ENCODE results near the gene SAMD4A. TPM values are rescaled to one million over a fixed set of nuclear protein-coding genes. Genes with fewer than 3 reads are reported as not detected.

Gene SAMD4A
- total RNA-seq, 1 donor from 2014 or later = 52.2 TPM

- Histone ChIP-seq H3K4me1 (ENCODE audit: control insufficient read depth in 3 of 3, insufficient read depth in 3 of 3, low read length in 3 of 3) (peaks cover 49 to 52% (median 52%) of the 10 kb centered on the region in 3 donors), H3K9me3 (ENCODE audit: control insufficient read depth in 3 of 3, low read length in 3 of 3) (no peaks in the 10 kb centered on the region), H3K36me3 (ENCODE audit: control insufficient read depth in 3 of 3, insufficient read depth in 3 of 3, low read length in 3 of 3) (peaks cover 44 to 57% (median 54%) of the 10 kb centered on the region in 3 donors), H3K9ac (ENCODE audit: low read depth in 1 of 3, low read length in 3 of 3) (peak overlapping the region; percentile 75 to 97 (median 91)), H3K27me3 (ENCODE audit: control insufficient read depth in 3 of 3, insufficient read depth in 3 of 3, low read length in 3 of 3) (no peaks in the 10 kb centered on the region), H3K4me3 (ENCODE audit: low read length in 3 of 3) (peak overlapping the region in 2 of 3 donors; percentile 63 to 80), H3K27ac (ENCODE audit: low read depth, low read length) (peak overlapping the region; percentile 98)
These were observed 218.3 kb downstream of the SAMD4A start for GRCh38 chr14:54785136-54785777.

DNA sequence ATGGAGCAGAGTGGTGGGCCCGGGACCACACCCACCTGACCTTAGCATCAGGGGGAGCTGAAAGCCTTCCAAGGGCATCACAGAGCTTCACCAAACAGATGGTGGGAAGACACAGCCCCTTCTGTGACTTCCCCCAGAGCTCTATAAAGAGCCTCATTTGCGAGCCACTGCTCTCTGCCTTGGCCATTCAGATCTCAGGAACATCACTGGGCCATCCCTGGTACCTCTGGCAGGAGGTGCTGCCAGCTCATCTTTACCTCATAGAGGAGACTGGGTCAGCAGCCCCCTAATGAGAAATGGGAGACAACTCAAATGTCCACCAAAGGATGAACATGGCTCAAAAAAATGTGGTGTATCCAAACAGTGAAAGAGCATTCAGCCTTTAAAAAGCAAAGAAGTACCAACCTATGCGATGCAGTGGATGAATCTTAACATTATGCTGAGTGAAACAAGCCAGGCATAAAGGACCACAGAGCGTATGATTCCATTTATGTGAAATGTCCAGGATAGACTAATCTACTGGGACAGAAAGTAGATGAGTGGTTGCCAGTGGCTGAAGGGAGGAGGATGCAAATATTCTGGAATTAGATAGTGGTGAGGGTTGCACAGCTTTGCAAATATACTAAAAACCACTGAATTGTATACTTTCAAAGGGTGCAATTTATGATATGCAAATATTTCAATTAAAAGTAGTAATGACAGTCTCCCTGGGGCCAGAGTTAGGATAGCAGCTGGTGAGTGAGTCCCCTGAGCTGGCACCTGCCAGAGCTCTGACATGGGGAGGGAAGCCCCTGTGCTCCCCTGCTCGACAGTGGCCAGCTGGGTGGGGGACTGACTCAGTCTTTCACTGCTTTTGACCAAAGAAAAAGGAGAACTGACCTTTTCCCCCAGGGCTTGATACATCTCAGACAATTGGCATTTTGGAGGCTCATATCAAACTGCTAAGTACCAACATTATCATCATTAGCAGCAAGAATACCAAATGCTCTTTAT is 219.1 kb downstream of the SAMD4A start:
- Histone ChIP-seq H3K4me3 (ENCODE audit: low read length in 3 of 3) (peak overlapping the region; percentile 42 to 80 (median 63)), H3K27me3 (ENCODE audit: control insufficient read depth in 3 of 3, insufficient read depth in 3 of 3, low read length in 3 of 3) (no peaks in the 10 kb centered on the region)

DNA sequence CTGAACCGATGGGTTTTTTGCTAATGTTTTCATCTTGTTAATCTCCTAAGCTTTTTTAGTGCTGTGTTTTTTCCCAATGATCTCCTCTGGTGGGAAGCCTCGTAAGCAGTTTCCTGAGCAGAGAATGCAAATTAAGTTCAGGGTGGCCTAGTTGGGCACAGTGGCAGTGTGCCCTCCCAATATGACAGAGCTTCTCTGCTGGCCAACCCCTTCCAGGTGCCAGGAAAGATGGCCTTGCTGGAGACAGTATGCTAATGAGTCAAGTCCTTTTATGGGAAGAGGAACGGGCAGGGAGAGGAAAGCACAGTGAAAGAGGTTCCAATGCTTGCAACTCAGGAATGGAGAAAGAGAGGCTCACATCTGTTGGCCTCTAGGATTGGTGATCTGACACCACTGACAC is 219.9 kb downstream of the SAMD4A start:
- H3K36me3 ChIP-seq (ENCODE audit: control insufficient read depth in 3 of 3, insufficient read depth in 3 of 3, low read length in 3 of 3) = peaks cover 41 to 52% (median 52%) of the 10 kb centered on the region in 3 donors
- H3K4me1 ChIP-seq (ENCODE audit: control insufficient read depth in 3 of 3, insufficient read depth in 3 of 3, low read length in 3 of 3) = peaks cover 49 to 52% (median 52%) of the 10 kb centered on the region in 3 donors
- no peaks in the 10 kb centered on the region for H3K27me3 ChIP-seq (ENCODE audit: control insufficient read depth in 3 of 3, insufficient read depth in 3 of 3, low read length in 3 of 3)
- H3K9ac ChIP-seq (ENCODE audit: low read depth in 1 of 3, low read length in 3 of 3) = peak overlapping the region; percentile 8 to 97 (median 35)
- no peaks in the 10 kb centered on the region for H3K9me3 ChIP-seq (ENCODE audit: control insufficient read depth in 3 of 3, low read length in 3 of 3)
- H3K4me3 ChIP-seq (ENCODE audit: low read length in 3 of 3) = peak overlapping the region in 1 of 3 donors; percentile 0
- H3K27ac ChIP-seq (ENCODE audit: low read depth, low read length) = peak overlapping the region; percentile 42

More for the DNA sequence above, 219.1 kb downstream of the SAMD4A start:
- H3K9me3 ChIP-seq (ENCODE audit: control insufficient read depth in 3 of 3, low read length in 3 of 3) = no peaks in the 10 kb centered on the region
- H3K27ac ChIP-seq (ENCODE audit: low read depth, low read length) = peak overlapping the region; percentile 98
- H3K9ac ChIP-seq (ENCODE audit: low read depth in 1 of 3, low read length in 3 of 3) = peak overlapping the region; percentile 8 to 97 (median 35)
- H3K4me1 ChIP-seq (ENCODE audit: control insufficient read depth in 3 of 3, insufficient read depth in 3 of 3, low read length in 3 of 3) = peaks cover 49 to 52% (median 52%) of the 10 kb centered on the region in 3 donors
- H3K36me3 ChIP-seq (ENCODE audit: control insufficient read depth in 3 of 3, insufficient read depth in 3 of 3, low read length in 3 of 3) = peaks cover 46 to 56% (median 55%) of the 10 kb centered on the region in 3 donors

GRCh38 chr14:54787261-54787660 is 220.3 kb downstream of the SAMD4A start:
- Histone ChIP-seq H3K9ac (ENCODE audit: low read depth in 1 of 3, low read length in 3 of 3) (peak overlapping the region in 1 of 3 donors; percentile 97), H3K27ac (ENCODE audit: low read depth, low read length) (peak overlapping the region; percentile 1), H3K36me3 (ENCODE audit: control insufficient read depth in 3 of 3, insufficient read depth in 3 of 3, low read length in 3 of 3) (peaks cover 41 to 51% (median 50%) of the 10 kb centered on the region in 3 donors), H3K4me1 (ENCODE audit: control insufficient read depth in 3 of 3, insufficient read depth in 3 of 3, low read length in 3 of 3) (peaks cover 49 to 52% (median 52%) of the 10 kb centered on the region in 3 donors), H3K4me3 (ENCODE audit: low read length in 3 of 3) (peak overlapping the region in 2 of 3 donors; percentile 17 to 25), H3K9me3 (ENCODE audit: control insufficient read depth in 3 of 3, low read length in 3 of 3) (no peaks in the 10 kb centered on the region), H3K27me3 (ENCODE audit: control insufficient read depth in 3 of 3, insufficient read depth in 3 of 3, low read length in 3 of 3) (no peaks in the 10 kb centered on the region)

DNA sequence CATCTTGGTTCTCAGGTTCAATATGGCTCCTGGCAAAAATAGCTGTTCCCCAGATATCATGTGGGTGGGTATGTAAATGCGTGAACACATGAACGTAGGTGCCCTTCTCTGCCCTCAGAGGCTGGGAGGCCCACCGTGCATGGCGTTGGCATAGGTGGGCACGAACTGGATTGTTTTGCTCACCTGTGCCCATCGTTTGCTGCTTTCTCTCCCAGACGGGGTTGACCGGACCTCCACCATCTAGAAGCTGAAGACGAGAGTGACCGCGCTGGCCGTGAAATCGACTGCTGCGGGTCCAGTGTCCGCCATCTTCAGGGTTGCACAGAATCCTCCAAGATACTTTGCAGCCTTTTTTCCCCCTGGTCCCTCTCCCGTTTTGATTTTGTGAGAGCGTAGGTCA is 221.8 kb downstream of the SAMD4A start:
- Histone ChIP-seq H3K4me1 (ENCODE audit: control insufficient read depth in 3 of 3, insufficient read depth in 3 of 3, low read length in 3 of 3) (peaks cover 44 to 46% (median 45%) of the 10 kb centered on the region in 3 donors), H3K9ac (ENCODE audit: low read depth in 1 of 3, low read length in 3 of 3) (no peak overlapping the region), H3K36me3 (ENCODE audit: control insufficient read depth in 3 of 3, insufficient read depth in 3 of 3, low read length in 3 of 3) (peaks cover 37 to 51% (median 48%) of the 10 kb centered on the region in 3 donors), H3K27ac (ENCODE audit: low read depth, low read length) (no peak overlapping the region), H3K4me3 (ENCODE audit: low read length in 3 of 3) (no peak overlapping the region), H3K27me3 (ENCODE audit: control insufficient read depth in 3 of 3, insufficient read depth in 3 of 3, low read length in 3 of 3) (no peaks in the 10 kb centered on the region), H3K9me3 (ENCODE audit: control insufficient read depth in 3 of 3, low read length in 3 of 3) (no peaks in the 10 kb centered on the region)

GRCh38 chr14:54789166-54789565 is 222.2 kb downstream of the SAMD4A start:
- H3K4me3 ChIP-seq (ENCODE audit: low read length in 3 of 3) = no peak overlapping the region
- peaks cover 40 to 41% (median 40%) of the 10 kb centered on the region in 3 donors for H3K4me1 ChIP-seq (ENCODE audit: control insufficient read depth in 3 of 3, insufficient read depth in 3 of 3, low read length in 3 of 3)
- H3K9ac ChIP-seq (ENCODE audit: low read depth in 1 of 3, low read length in 3 of 3) = no peak overlapping the region
- H3K9me3 ChIP-seq (ENCODE audit: control insufficient read depth in 3 of 3, low read length in 3 of 3) = no peaks in the 10 kb centered on the region
- peaks cover 37 to 51% (median 48%) of the 10 kb centered on the region in 3 donors for H3K36me3 ChIP-seq (ENCODE audit: control insufficient read depth in 3 of 3, insufficient read depth in 3 of 3, low read length in 3 of 3)
- no peaks in the 10 kb centered on the region for H3K27me3 ChIP-seq (ENCODE audit: control insufficient read depth in 3 of 3, insufficient read depth in 3 of 3, low read length in 3 of 3)
- H3K27ac ChIP-seq (ENCODE audit: low read depth, low read length) = no peak overlapping the region

- Histone ChIP-seq H3K9me3 (ENCODE audit: control insufficient read depth in 3 of 3, low read length in 3 of 3) (no peaks in the 10 kb centered on the region), H3K4me3 (ENCODE audit: low read length in 3 of 3) (no peak overlapping the region), H3K27ac (ENCODE audit: low read depth, low read length) (no peak overlapping the region), H3K9ac (ENCODE audit: low read depth in 1 of 3, low read length in 3 of 3) (no peak overlapping the region), H3K4me1 (ENCODE audit: control insufficient read depth in 3 of 3, insufficient read depth in 3 of 3, low read length in 3 of 3) (peaks cover 32 to 33% (median 32%) of the 10 kb centered on the region in 3 donors), H3K27me3 (ENCODE audit: control insufficient read depth in 3 of 3, insufficient read depth in 3 of 3, low read length in 3 of 3) (no peaks in the 10 kb centered on the region), H3K36me3 (ENCODE audit: control insufficient read depth in 3 of 3, insufficient read depth in 3 of 3, low read length in 3 of 3) (peaks cover 37 to 49% (median 45%) of the 10 kb centered on the region in 3 donors)
These were observed 223.0 kb downstream of the SAMD4A start for GRCh38 chr14:54789781-54790480.

- Histone ChIP-seq H3K27me3 (ENCODE audit: control insufficient read depth in 3 of 3, insufficient read depth in 3 of 3, low read length in 3 of 3) (no peaks in the 10 kb centered on the region), H3K27ac (ENCODE audit: low read depth, low read length) (no peak overlapping the region), H3K36me3 (ENCODE audit: control insufficient read depth in 3 of 3, insufficient read depth in 3 of 3, low read length in 3 of 3) (peaks cover 35 to 41% (median 40%) of the 10 kb centered on the region in 3 donors), H3K9me3 (ENCODE audit: control insufficient read depth in 3 of 3, low read length in 3 of 3) (no peaks in the 10 kb centered on the region), H3K9ac (ENCODE audit: low read depth in 1 of 3, low read length in 3 of 3) (no peak overlapping the region), H3K4me3 (ENCODE audit: low read length in 3 of 3) (no peak overlapping the region), H3K4me1 (ENCODE audit: control insufficient read depth in 3 of 3, insufficient read depth in 3 of 3, low read length in 3 of 3) (peaks cover 21 to 23% (median 22%) of the 10 kb centered on the region in 3 donors)
These were observed 224.1 kb downstream of the SAMD4A start for GRCh38 chr14:54791001-54791400.

- H3K9ac ChIP-seq (ENCODE audit: low read depth in 1 of 3, low read length in 3 of 3) = no peak overlapping the region
- peaks cover 32 to 39% (median 37%) of the 10 kb centered on the region in 3 donors for H3K36me3 ChIP-seq (ENCODE audit: control insufficient read depth in 3 of 3, insufficient read depth in 3 of 3, low read length in 3 of 3)
- H3K4me1 ChIP-seq (ENCODE audit: control insufficient read depth in 3 of 3, insufficient read depth in 3 of 3, low read length in 3 of 3) = peaks cover 9 to 10% (median 9%) of the 10 kb centered on the region in 3 donors
- H3K27me3 ChIP-seq (ENCODE audit: control insufficient read depth in 3 of 3, insufficient read depth in 3 of 3, low read length in 3 of 3) = no peaks in the 10 kb centered on the region
- no peak overlapping the region for H3K27ac ChIP-seq (ENCODE audit: low read depth, low read length)
- no peak overlapping the region for H3K4me3 ChIP-seq (ENCODE audit: low read length in 3 of 3)
- no peaks in the 10 kb centered on the region for H3K9me3 ChIP-seq (ENCODE audit: control insufficient read depth in 3 of 3, low read length in 3 of 3)
These were observed 225.4 kb downstream of the SAMD4A start for GRCh38 chr14:54792288-54792687.
